GM19240 (cell line): Measurements from ENCODE around the gene KRTAP10-6.
"Not testable (repeated sequence)": the region's sequence is repeated elsewhere in the genome, so short reads cannot be mapped to it uniquely, and the experiment has no call there.

Source experiments
- DNase-seq: peaks from one replicate; pipeline ENCODE4 v3.0.0; 2011; ENCODE audit warnings: low spot score; ENCODE audit not compliant: insufficient read length

Gene KRTAP10-6

GRCh38 chr21:44592446-44593311, at the start of gene KRTAP10-6:
KRTAP10-6 (minus strand) TSS chr21:44592505; CDS start chr21:44592484, 21 bp downstream.
- no peak for DNase-seq

GRCh38 chr21:44640761-44641160, 48.5 kb upstream of the KRTAP10-6 start:
- no peak for DNase-seq

GRCh38 chr21:44639331-44639655, 47.0 kb upstream of the KRTAP10-6 start:
- no peak for DNase-seq

- DNase-seq: not testable (repeated sequence)
Observed at GRCh38 chr21:44638506-44639330, 46.4 kb upstream of the KRTAP10-6 start.

GRCh38 chr21:44637851-44638348, 45.6 kb upstream of the KRTAP10-6 start:
- DNase-seq: not testable (repeated sequence)

GRCh38 chr21:44637018-44637850, 44.9 kb upstream of the KRTAP10-6 start, which contains the start of gene KRTAP10-10:
KRTAP10-10 (plus strand) TSS chr21:44637356; CDS start chr21:44637418, 62 bp downstream.
- DNase-seq: no peak

- no peak for DNase-seq
Observed at GRCh38 chr21:44636209-44637017, 44.1 kb upstream of the KRTAP10-6 start.

GRCh38 chr21:44632067-44632466, 39.8 kb upstream of the KRTAP10-6 start:
- no peak for DNase-seq

GRCh38 chr21:44630440-44630839, 38.1 kb upstream of the KRTAP10-6 start:
- no peak for DNase-seq

- no peak for DNase-seq
Observed at GRCh38 chr21:44628707-44629391, 36.5 kb upstream of the KRTAP10-6 start.

GRCh38 chr21:44627831-44628233, 35.5 kb upstream of the KRTAP10-6 start:
- DNase-seq: not testable (repeated sequence)

- DNase-seq: not testable (repeated sequence)
Observed at GRCh38 chr21:44627181-44627822, 35.0 kb upstream of the KRTAP10-6 start.

- DNase-seq: no peak
Observed at GRCh38 chr21:44626673-44627143, 34.4 kb upstream of the KRTAP10-6 start, which contains the start of gene KRTAP10-9. KRTAP10-9 (plus strand) TSS chr21:44627093; CDS start chr21:44627172, 79 bp downstream.

GRCh38 chr21:44626262-44626661, 34.0 kb upstream of the KRTAP10-6 start:
- DNase-seq: no peak

GRCh38 chr21:44625756-44626155, 33.5 kb upstream of the KRTAP10-6 start:
- no peak for DNase-seq

GRCh38 chr21:44623575-44623974, 31.3 kb upstream of the KRTAP10-6 start:
- no peak for DNase-seq

- DNase-seq: no peak
Observed at GRCh38 chr21:44619886-44620285, 27.6 kb upstream of the KRTAP10-6 start.

GRCh38 chr21:44618909-44619308, 26.6 kb upstream of the KRTAP10-6 start:
- no peak for DNase-seq

GRCh38 chr21:44618504-44618903, 26.2 kb upstream of the KRTAP10-6 start:
- no peak for DNase-seq
